HepG2 (cell line): ENCODE data around the gene MRPL38. TPM values are rescaled to one million over a fixed set of nuclear protein-coding genes. Genes with fewer than 3 reads are reported as not detected.

Experiments
- ATF7-NPFF ChIP-seq: sonication (generic); formaldehyde crosslinking; IDR thresholded peaks from 2 replicates; pipeline ENCODE4 v1.8.1; 2023; ENCODE audit warnings: mild to moderate bottlenecking, low read depth, missing genetic modification reagents, moderate library complexity
- CBX1 ChIP-seq: IDR thresholded peaks from one replicate; pipeline ENCODE4 v1.6.1; 2016; ENCODE audit warnings: antibody characterized with exemption, low read depth
- FOSL2 ChIP-seq: sonication (generic); formaldehyde crosslinking; IDR thresholded peaks from 2 replicates; pipeline ENCODE4 v1.4.0; 2020; ENCODE audit warnings: missing genetic modification reagents
- FOXK2 ChIP-seq: fragments of 450-650 bp; IDR thresholded peaks from 2 replicates; pipeline ENCODE4 v1.6.1; 2016
- GABPB1 ChIP-seq: IDR thresholded peaks from 2 replicates; pipeline ENCODE4 v1.6.1; 2016; ENCODE audit warnings: mild to moderate bottlenecking, missing genetic modification reagents, moderate library complexity, missing compliant biosample characterization
- GATA4 ChIP-seq: sonication (generic); IDR thresholded peaks from 2 replicates; pipeline ENCODE4 v1.6.1; 2016; ENCODE audit warnings: antibody characterized with exemption, low read depth, borderline replicate concordance
- HOXA3 ChIP-seq: sonication (generic); formaldehyde crosslinking; IDR thresholded peaks from 2 replicates; pipeline ENCODE4 v1.5.0; 2020; ENCODE audit warnings: missing genetic modification reagents
- KAT2B ChIP-seq: fragments of 150-350 bp; IDR thresholded peaks from 2 replicates; pipeline ENCODE4 v1.6.1; 2014; ENCODE audit warnings: low read depth, low read length, borderline replicate concordance
- KLF9 ChIP-seq: IDR thresholded peaks from 2 replicates; pipeline ENCODE4 v1.6.1; 2016; ENCODE audit warnings: low read depth
- NKX3-1 ChIP-seq: sonication (generic); formaldehyde crosslinking; IDR thresholded peaks from 2 replicates; pipeline ENCODE4 v1.5.0; 2020; ENCODE audit warnings: missing genetic modification reagents
- RFX3 ChIP-seq: IDR thresholded peaks from 2 replicates; pipeline ENCODE4 v1.6.1; 2016; ENCODE audit warnings: missing biosample characterization, missing genetic modification reagents
- SATB2 ChIP-seq: sonication (generic); formaldehyde crosslinking; IDR thresholded peaks from 2 replicates; pipeline ENCODE4 v1.5.0; 2020; ENCODE audit warnings: missing genetic modification reagents
- SMAD1 ChIP-seq: sonication (generic); formaldehyde crosslinking; IDR thresholded peaks from 2 replicates; pipeline ENCODE4 v1.4.0; 2020; ENCODE audit warnings: missing genetic modification reagents, low read depth, mild to moderate bottlenecking, borderline replicate concordance
- THAP11 ChIP-seq: IDR thresholded peaks from 2 replicates; pipeline ENCODE4 v1.6.1; 2016; ENCODE audit warnings: missing biosample characterization, missing genetic modification reagents
- ZNF136 ChIP-seq: sonication (generic); formaldehyde crosslinking; IDR thresholded peaks from 2 replicates; pipeline ENCODE4 v1.8.1; 2022; ENCODE audit warnings: low read depth, mild to moderate bottlenecking, moderate library complexity, missing genetic modification reagents
- ZNF20 ChIP-seq: sonication (generic); formaldehyde crosslinking; IDR thresholded peaks from 2 replicates; pipeline ENCODE4 v1.4.0; 2020; ENCODE audit warnings: mild to moderate bottlenecking, moderate library complexity, missing genetic modification reagents
- ZNF207 ChIP-seq: fragments of 450-650 bp; IDR thresholded peaks from 2 replicates; pipeline ENCODE4 v1.6.1; 2016; ENCODE audit warnings: antibody characterized with exemption, borderline replicate concordance
- ZNF749 ChIP-seq: sonication (generic); formaldehyde crosslinking; IDR thresholded peaks from 2 replicates; pipeline ENCODE4 v1.8.0; 2022; ENCODE audit warnings: mild to moderate bottlenecking, missing genetic modification reagents, moderate library complexity, borderline replicate concordance
- ZNF850 ChIP-seq: sonication (generic); formaldehyde crosslinking; conservative IDR thresholded peaks from 2 replicates; pipeline ENCODE4 v1.9.0; 2021; ENCODE audit warnings: mild to moderate bottlenecking, missing genetic modification reagents
- polyA plus RNA-seq, 8 experiments: library from polyadenylated mRNA; depleted of rRNA in 3 of 8; stranded (reverse) in 7 of 8; unstranded in 1 of 8; fragments of >200 nt; fragmentation: Illumina TruSeq in 4 of 8; extraction: Trizol in 4 of 8; gene quantifications; 2 replicates each; pipeline versions ENCODE4 v1.2.1 to v1.2.3, GENCODE V29; 2011 to 2016; ENCODE audit warnings: low read depth in 4 of 8, missing spikeins in 1 of 8, mixed read lengths in 1 of 8; ENCODE audit not compliant: insufficient read depth in 1 of 8
- total RNA-seq, 5 experiments: library from RNA; depleted of rRNA; stranded (reverse); fragments of >200 nt; fragmentation: Illumina TruSeq; extraction: Trizol; gene quantifications; 2 replicates each; pipeline ENCODE4 v1.2.3, GENCODE V29; 2016; ENCODE audit warnings: low read depth in 1 of 5
- TF ChIP-seq, protein P1 (sequence below): sonication (generic); formaldehyde crosslinking; IDR thresholded peaks from 2 replicates; pipeline ENCODE4 v1.4.0; 2020; ENCODE audit warnings: missing genetic modification reagents
- TF ChIP-seq, protein P2 (sequence below): sonication (generic); formaldehyde crosslinking; IDR thresholded peaks from 2 replicates; pipeline ENCODE4 v1.8.0; 2023; ENCODE audit warnings: mild to moderate bottlenecking, missing genetic modification reagents
- TF ChIP-seq, protein P3 (sequence below): sonication (generic); formaldehyde crosslinking; IDR thresholded peaks from 2 replicates; pipeline ENCODE4 v1.5.0; 2020; ENCODE audit warnings: missing genetic modification reagents, mild to moderate bottlenecking, borderline replicate concordance
- TF ChIP-seq, protein P4 (sequence below), 2 experiments: sonication (generic) in 1 of 2; formaldehyde crosslinking in 1 of 2; IDR thresholded peaks; 2 replicates each; pipeline versions ENCODE4 v1.4.0 to v1.6.1; 2016 to 2020; ENCODE audit warnings: borderline replicate concordance in 1 of 2, low read depth in 1 of 2, mild to moderate bottlenecking in 1 of 2, missing genetic modification reagents in 1 of 2

MRPL38 gene
- total and polyA plus RNA-seq, 2 of the 13 experiments (the other 11 are each of a cell fraction or from before 2014, with no cell fraction given), result 83.7 to 125 TPM

DNA sequence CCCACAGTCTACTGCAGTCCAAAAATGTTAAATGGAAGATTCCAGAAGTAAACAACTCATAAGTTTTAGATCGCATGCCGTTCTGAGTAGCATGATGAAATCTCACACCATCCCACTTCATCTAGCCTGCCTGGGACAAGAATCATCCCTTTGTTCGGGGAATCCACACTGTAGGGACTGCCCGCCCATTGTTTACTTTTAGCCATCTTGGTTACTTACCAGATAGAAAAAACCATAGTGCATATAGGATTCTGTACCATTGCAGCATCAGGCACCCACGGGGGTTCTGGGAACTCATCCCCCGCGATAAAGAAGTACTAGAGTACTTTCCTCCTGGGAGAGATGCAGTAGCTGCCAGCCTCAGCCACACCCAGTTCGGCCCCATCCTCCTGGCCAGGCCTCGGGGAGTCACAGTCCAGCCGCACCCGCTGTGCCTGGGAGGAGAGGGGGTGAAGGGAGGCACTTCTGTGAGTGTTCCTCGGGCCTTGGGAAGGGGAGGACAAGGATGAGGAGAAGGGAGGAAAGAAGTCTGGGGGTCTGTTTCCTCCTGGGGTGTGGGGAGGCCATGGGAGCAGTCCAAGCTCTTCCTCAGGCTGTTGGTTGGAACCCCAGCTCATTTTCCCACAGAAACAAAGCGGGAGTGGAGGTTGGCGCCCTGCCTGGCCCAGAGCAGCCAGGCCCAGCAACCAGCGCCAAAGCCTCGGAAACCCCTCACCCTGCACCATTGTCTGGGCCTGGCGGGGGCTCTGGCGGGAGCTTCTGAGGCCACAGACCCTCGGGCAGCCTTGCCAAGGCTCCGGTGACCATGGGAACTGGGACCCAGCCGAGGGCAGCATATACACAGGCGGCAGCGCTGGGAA is 35.2 kb downstream of the MRPL38 start (continued):
- TF ChIP-seq ZNF207 (no peak), ZNF20 (peak; percentile 42; the same call in 1 of the 2 replicates), KLF9 (CRISPR knock-in tag) (0 out of 2 replicates have a peak, but pooled peaks have one; percentile 78), SATB2 (CRISPR knock-in tag) (no peak; the same call in 1 of the 2 replicates), SMAD1 (CRISPR knock-in tag) (0 out of 2 replicates have a peak, but pooled peaks have one; percentile 49), GATA4 (peak; percentile 19; the same call in 1 of the 2 replicates), ATF7-NPFF (CRISPR knock-in tag) (no peak), HOXA3 (CRISPR knock-in tag) (peak; percentile 77; the same call in 1 of the 2 replicates), FOSL2 (CRISPR knock-in tag) (peak; percentile 81), GABPB1 (CRISPR knock-in tag) (peak; percentile 48; the same call in 1 of the 2 replicates), ZNF136 (CRISPR knock-in tag) (peak; percentile 63; the same call in 1 of the 2 replicates), ZNF749 (CRISPR knock-in tag) (peak; percentile 83; the same call in 1 of the 2 replicates), THAP11 (peak; percentile 85), FOXK2 (peak; percentile 87), KAT2B (no peak), ZNF850 (CRISPR knock-in tag) (no peak), NKX3-1 (no peak), RFX3 (CRISPR knock-in tag) (0 out of 2 replicates have a peak, but pooled peaks have one; percentile 27), CBX1 (peak; percentile 14)
- TF ChIP-seq, protein P1, sequence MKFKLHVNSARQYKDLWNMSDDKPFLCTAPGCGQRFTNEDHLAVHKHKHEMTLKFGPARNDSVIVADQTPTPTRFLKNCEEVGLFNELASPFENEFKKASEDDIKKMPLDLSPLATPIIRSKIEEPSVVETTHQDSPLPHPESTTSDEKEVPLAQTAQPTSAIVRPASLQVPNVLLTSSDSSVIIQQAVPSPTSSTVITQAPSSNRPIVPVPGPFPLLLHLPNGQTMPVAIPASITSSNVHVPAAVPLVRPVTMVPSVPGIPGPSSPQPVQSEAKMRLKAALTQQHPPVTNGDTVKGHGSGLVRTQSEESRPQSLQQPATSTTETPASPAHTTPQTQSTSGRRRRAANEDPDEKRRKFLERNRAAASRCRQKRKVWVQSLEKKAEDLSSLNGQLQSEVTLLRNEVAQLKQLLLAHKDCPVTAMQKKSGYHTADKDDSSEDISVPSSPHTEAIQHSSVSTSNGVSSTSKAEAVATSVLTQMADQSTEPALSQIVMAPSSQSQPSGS (CRISPR knock-in tag), result peak; percentile 86
- TF ChIP-seq, protein P2, sequence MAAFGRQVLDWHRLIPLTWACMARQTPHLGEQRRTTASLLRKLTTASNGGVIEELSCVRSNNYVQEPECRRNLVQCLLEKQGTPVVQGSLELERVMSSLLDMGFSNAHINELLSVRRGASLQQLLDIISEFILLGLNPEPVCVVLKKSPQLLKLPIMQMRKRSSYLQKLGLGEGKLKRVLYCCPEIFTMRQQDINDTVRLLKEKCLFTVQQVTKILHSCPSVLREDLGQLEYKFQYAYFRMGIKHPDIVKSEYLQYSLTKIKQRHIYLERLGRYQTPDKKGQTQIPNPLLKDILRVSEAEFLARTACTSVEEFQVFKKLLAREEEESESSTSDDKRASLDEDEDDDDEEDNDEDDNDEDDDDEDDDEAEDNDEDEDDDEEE (CRISPR knock-in tag), result no peak
- TF ChIP-seq, protein P3, sequence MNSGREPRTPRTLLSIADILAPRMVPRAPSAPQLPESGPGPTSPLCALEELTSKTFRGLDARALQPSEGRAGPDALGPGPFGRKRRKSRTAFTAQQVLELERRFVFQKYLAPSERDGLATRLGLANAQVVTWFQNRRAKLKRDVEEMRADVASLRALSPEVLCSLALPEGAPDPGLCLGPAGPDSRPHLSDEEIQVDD (CRISPR knock-in tag), result no peak
- TF ChIP-seq, protein P4, sequence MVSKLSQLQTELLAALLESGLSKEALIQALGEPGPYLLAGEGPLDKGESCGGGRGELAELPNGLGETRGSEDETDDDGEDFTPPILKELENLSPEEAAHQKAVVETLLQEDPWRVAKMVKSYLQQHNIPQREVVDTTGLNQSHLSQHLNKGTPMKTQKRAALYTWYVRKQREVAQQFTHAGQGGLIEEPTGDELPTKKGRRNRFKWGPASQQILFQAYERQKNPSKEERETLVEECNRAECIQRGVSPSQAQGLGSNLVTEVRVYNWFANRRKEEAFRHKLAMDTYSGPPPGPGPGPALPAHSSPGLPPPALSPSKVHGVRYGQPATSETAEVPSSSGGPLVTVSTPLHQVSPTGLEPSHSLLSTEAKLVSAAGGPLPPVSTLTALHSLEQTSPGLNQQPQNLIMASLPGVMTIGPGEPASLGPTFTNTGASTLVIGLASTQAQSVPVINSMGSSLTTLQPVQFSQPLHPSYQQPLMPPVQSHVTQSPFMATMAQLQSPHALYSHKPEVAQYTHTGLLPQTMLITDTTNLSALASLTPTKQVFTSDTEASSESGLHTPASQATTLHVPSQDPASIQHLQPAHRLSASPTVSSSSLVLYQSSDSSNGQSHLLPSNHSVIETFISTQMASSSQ (IDR thresholded peaks at IDR 0.05; ENCODE audit: low read depth), result 0 out of 2 replicates have a peak, but pooled peaks have one; percentile 29
- TF ChIP-seq, protein P4 (CRISPR knock-in tag; IDR thresholded peaks at IDR 0.05; ENCODE audit: borderline replicate concordance), result peak; percentile 72
